H7 (cell line): ENCODE results near the gene TMEM131L. TPM values are rescaled to one million over a fixed set of nuclear protein-coding genes. Genes with fewer than 3 reads are reported as not detected.
"Not testable (repeated sequence)": the region's sequence is repeated elsewhere in the genome, so short reads cannot be mapped to it uniquely, and the experiment has no call there.

ENCODE experiments used
- DNase-seq: peaks from one replicate; pipeline ENCODE4 v3.0.0; 2012
- H3K27me3 ChIP-seq: 2 replicates; pipeline ENCODE4 v1.6.0; 2011; ENCODE audit warnings: mild to moderate bottlenecking, low read length; ENCODE audit not compliant: control insufficient read depth, insufficient read depth
- H3K36me3 ChIP-seq: replicated peaks from 2 replicates; pipeline ENCODE4 v1.5.1; 2011; ENCODE audit warnings: low read length; ENCODE audit not compliant: control insufficient read depth, insufficient read depth
- H3K4me3 ChIP-seq: 2 replicates; pipeline ENCODE4 v1.5.1; 2011; ENCODE audit warnings: low read depth, mild to moderate bottlenecking, control low read depth, low read length, moderate library complexity; ENCODE audit not compliant: insufficient read depth
- total RNA-seq: library from RNA; depleted of rRNA; stranded (reverse); fragments of >200 nt; shearing (Covaris generic); gene quantifications from 2 replicates; pipeline ENCODE4 v1.2.3, GENCODE V29; 2014

Gene TMEM131L
- total RNA-seq, 1 experiment from 2014 or later: 19.6 TPM

DNA sequence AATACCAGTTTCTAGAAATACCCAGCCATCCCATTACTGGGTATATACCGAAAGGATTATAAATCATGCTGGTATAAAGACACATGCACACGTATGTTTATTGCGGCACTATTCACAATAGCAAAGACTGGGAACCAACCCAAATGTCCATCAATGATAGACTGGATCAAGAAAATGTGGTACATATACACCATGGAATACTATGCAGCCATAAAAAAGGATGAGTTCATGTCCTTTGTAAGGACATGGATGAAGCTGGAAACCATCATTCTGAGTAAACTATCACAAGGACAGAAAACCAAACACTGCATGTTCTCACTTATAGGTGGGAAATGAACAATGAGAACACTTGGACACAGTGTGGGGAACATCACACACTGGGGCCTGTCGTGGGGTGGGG lies 4.6 kb upstream of the TMEM131L start:
- H3K27me3 ChIP-seq, DNase-seq, H3K4me3 ChIP-seq, H3K36me3 ChIP-seq: not testable (repeated sequence)

DNA sequence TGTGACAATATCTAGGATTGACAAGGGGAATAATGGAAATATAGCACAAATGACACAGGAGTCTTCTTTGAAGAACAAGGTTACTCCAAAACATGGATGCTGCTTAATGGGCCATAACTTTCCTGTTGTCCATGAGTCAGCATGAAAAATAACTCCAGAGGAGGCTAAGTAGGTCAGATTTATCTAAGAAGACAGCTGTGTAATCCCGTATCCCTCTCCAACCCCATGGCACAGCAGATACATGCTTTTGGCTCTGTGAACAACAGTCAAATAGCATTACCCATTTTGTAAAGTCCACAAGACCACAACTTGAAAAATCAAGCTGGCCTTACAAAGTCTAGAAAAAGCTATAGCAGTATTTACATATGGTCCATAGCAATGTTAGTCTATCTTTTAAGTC lies 2.1 kb upstream of the TMEM131L start:
- Histone ChIP-seq H3K36me3 (no peaks in the 10 kb centered on the region), H3K27me3 (no peaks in the 10 kb centered on the region), H3K4me3 (no peak overlapping the region)
- no peak for DNase-seq

DNA sequence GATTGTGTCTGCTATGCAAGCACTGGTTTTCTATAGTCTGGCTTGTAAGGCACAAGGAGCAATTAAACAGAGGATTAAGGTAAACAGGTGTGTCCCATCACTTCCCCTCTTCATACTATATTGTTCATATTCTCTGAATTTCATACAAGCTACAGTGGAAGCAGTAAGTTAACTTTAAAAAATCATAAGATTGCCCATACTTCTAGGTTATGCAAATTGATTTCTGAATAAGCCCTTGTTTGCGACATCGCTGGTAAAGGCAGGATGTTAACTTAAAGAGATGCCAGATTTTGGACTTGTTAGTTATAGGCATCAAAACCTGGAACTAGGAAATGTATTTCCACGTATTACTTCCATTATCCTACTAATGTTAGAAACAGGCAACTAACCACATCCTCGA lies 1.0 kb upstream of the TMEM131L start:
- Histone ChIP-seq H3K36me3 (no peaks in the 10 kb centered on the region), H3K27me3 (no peaks in the 10 kb centered on the region), H3K4me3 (peak overlapping the region; percentile 94)
- no peak for DNase-seq

DNA sequence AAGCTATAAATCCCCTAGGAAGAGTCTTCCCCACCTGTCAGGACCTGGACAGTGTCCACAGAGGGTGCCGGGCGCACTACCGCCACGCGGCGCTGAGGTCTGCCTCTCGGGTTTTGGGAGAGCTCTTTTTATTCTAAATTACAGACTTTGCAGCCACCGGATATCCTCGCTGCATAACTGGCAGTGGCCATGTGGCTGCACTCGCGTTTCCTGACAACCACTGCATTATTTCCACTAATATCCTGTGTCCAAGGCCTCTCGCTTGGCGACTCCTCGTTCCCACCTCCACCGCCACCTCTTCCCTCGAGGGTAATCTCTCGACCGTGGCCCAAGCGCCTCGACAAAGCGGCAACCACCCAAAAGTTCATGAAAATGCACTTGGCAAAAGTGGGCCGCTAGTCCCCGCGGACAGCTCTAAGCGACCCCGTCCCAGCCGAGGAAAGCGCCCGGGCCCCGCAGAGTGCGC lies 512 bp upstream of the TMEM131L start:
- peak; percentile 66 for DNase-seq
- H3K36me3 ChIP-seq: no peaks in the 10 kb centered on the region; the same call in 1 of the 2 replicates

DNA sequence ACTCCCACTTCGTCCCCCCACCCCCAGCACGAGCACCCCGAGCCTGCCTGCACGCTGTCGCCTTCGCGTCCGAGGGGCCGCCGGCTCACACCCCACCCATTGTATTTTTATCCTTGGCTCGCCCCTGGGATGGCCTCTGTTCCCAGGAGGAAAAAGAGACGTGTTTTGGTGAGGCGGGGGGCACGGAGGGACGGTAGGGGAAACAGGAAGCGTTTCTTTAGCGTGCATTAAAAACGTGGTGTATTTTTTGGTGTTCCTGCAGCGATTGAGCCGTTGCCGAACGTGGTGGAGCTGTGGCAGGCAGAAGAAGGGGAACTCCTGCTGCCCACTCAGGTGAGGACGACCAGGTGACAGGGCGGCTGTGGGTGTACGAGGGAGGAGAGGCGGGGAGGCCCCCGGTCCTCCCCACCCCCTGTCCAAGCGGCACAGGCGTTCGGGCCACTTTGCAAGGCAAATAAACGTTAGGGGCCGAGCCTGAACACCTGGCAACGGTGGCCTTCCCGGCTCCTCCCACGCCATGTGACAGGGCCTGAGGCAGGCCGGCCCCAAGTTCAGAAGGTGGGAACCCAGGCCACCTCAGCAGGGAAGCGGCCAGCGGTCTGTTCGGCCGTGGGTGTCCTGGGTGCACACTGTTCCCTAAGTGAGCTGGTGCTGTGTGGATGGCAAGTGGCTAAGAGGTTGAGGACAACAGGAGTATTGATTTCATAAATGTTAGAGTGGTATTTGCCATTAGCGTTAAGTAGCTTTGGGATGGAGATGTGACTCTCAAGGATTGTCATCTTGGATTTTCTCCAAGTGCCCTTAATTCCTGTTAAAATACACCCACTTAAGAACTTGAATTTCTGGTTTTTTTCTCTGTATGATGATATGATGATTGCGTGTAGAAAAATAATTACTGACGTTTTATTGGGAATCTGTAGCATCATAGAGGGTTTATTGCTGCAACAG lies 1.1 kb downstream of the TMEM131L start:
- peak; percentile 87 for DNase-seq
- Histone ChIP-seq H3K4me3 (peak overlapping the region; percentile 94), H3K27me3 (no peaks in the 10 kb centered on the region)

More for the DNA sequence above, 512 bp upstream of the TMEM131L start:
- Histone ChIP-seq H3K4me3 (peak overlapping the region; percentile 94), H3K27me3 (no peaks in the 10 kb centered on the region)

DNA sequence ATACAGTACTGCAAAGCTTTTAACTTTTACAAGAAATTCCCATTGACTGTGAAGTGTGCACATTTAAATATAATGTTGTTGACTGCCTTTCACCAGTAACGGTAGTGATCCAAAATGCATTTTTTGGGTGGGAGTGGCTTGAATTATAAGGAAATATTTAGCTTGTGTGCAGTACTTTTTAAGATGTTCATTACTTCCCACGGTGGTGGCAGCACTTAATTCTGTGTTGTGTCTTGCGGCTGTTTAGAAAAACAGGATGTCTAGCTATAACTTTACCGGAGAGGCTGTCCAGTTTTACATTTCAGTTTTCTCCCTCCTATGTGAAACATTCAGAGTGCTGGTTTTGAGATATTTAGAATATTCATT lies 1.7 kb downstream of the TMEM131L start:
- Histone ChIP-seq H3K36me3 (no peaks in the 10 kb centered on the region; the same call in 1 of the 2 replicates), H3K27me3 (no peaks in the 10 kb centered on the region), H3K4me3 (no peak overlapping the region)
- DNase-seq: no peak

More for the DNA sequence above, 1.1 kb downstream of the TMEM131L start:
- H3K36me3 ChIP-seq: no peaks in the 10 kb centered on the region; the same call in 1 of the 2 replicates

DNA sequence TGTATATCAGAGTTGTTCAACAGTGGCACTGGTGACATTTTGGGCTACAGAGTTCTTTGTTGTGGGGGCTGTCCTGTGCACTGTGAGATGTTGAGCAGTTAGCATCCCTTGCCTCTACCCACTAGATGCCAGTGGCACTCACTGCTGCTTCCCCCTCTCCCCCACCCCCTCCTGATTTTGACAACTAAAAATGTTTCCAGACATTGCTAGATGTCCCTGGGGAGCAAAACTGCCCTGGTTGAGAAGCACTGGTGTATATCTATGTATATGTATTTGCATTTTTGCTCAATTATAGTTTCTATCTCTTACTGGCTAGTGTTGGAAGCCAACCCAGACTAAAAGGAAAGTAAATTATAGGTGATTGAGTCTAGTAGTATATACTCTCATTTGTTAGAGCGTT lies 2.4 kb downstream of the TMEM131L start:
- DNase-seq: no peak
- Histone ChIP-seq H3K27me3 (no peaks in the 10 kb centered on the region), H3K36me3 (no peaks in the 10 kb centered on the region; the same call in 1 of the 2 replicates), H3K4me3 (no peak overlapping the region)

DNA sequence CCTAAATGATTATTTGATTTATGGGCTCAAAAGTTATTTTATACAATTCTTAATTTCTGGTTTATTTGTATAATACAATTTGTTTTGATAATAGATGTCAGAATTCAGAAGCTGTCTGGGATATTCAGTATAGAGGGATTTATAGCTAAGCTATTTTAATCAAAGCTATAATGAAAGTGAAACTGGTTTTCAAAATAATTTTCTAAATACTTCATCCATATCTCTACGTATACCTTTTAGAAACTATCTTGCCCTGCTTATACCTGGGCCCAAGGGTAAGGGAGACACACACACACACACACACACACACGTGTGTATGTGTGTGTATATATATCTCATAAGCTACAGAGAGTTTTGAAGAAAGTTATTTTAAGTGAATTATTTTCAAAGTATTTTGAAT lies 2.9 kb downstream of the TMEM131L start:
- H3K36me3 ChIP-seq: no peaks in the 10 kb centered on the region; the same call in 1 of the 2 replicates
- no peaks in the 10 kb centered on the region for H3K27me3 ChIP-seq
- no peak for DNase-seq
- no peak overlapping the region for H3K4me3 ChIP-seq

DNA sequence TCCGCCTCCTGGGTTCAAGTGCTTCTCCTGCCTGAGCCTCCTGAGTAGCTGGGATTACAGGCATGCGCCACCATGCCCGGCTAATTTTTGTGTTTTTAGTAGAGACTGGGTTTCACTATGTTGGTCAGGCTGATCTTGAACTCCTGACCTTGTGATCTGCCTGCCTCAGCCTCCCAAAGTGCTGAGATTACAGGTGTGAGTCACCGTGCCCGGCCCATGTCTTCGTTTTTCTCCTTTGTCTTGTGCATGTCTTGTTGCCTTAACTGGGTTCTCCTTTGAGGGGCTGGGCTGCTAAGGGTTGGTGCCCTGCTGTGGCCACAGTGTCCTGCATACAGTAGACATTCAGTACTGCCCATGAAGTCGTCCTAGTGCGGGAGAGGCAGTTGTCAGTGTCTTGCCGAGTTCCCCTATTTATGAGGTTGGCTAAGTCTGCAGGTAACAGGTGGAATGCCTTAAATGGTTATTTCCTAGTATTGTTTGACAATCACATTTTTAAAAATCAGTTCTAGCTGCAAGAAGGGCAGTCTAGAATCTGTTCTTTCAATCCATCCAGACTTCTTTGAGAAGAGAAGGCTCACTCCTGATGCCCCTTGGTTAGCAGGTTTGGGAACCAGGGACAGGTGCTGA lies 5.0 kb downstream of the TMEM131L start:
- DNase-seq, H3K27me3 ChIP-seq, H3K36me3 ChIP-seq, H3K4me3 ChIP-seq: not testable (repeated sequence)

DNA sequence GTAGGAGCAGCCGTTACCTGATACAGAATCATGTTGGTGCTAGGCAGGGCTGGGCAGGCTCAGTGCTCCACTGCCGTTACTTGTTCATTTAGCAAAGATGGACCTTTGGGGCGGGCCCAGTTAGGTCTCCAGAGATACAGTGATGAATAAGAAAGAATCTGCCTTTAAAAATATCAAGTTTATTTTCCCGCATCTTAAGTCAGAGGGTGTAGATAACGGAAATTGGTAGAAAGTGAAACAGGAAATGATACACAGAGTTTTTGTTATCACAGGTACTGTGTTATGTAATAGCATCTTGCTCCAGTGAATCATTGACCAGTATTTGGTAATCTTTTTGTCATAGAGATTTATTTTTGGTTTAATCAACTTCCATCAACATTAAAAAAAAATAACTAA lies 5.5 kb downstream of the TMEM131L start:
- Histone ChIP-seq H3K36me3 (peaks cover 2% of the 10 kb centered on the region; the same call in 1 of the 2 replicates), H3K27me3 (no peaks in the 10 kb centered on the region), H3K4me3 (no peak overlapping the region)
- DNase-seq: no peak

DNA sequence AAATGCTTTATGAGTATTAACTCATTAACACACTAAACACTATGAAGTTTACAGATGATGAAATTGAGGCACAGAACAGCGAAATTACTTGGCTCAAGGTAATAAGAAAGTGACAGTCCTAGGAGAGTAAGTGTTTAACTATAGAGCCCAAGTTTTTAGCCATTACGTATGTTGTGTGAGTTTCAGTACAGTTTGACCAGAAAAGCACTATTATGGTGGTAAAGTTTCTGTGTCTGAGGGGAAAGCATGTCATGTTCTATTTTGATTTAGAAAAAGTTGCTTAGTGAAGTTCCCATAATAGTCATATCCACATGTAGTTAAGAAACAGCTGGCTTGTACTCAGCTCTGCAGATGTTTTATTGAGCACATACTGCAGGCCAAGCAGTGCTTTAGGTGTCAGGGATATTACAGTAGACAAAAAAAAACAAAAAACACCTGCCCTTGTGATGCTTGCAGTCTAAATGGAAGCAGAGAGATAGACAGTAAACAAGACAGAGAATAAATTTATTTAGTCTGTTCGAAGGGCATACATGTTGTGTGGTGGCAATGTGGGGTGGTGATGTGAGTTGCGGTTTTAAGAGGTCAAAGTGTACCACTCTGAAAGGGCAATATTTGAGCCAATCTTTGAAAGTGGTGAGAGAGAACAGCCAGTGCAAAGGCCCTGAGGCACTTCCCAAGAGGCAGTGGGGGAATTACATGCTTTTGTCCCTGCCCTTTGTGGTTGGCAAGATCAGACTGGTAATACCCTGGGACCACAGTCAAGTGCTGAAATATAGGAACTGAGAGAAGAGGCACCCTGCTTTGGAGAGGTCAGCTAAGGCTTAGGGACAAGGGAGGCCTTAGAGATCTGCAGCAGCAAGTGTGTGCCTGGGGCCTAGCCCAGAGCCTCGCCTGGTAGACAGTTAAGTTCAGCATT lies 6.2 kb downstream of the TMEM131L start:
- Histone ChIP-seq H3K27me3 (no peaks in the 10 kb centered on the region), H3K36me3 (peaks cover 2% of the 10 kb centered on the region; the same call in 1 of the 2 replicates), H3K4me3 (no peak overlapping the region)
- DNase-seq: no peak

DNA sequence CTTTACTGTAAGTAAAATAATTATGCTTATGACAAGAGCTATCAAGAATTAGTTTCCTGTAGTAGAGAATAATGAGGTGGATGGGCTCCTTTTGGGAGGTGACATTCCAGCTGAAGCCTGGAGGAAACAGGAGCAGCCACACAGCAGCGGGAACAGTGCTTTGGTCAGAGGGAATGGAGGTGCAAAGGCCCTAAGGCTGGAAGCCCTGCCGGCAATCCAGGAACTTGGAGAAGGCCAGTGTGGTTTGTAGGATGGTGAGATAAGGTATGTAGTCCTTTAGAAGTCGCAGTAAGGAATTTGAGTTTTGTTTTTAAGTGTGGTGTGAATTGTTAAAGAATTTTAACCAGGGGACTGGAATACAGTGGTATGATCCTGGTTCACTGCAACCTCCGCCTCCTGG lies 8.1 kb downstream of the TMEM131L start:
- H3K36me3 ChIP-seq: peaks cover 2% of the 10 kb centered on the region; the same call in 1 of the 2 replicates
- H3K27me3 ChIP-seq: no peaks in the 10 kb centered on the region
- no peak for DNase-seq
- no peak overlapping the region for H3K4me3 ChIP-seq

DNA sequence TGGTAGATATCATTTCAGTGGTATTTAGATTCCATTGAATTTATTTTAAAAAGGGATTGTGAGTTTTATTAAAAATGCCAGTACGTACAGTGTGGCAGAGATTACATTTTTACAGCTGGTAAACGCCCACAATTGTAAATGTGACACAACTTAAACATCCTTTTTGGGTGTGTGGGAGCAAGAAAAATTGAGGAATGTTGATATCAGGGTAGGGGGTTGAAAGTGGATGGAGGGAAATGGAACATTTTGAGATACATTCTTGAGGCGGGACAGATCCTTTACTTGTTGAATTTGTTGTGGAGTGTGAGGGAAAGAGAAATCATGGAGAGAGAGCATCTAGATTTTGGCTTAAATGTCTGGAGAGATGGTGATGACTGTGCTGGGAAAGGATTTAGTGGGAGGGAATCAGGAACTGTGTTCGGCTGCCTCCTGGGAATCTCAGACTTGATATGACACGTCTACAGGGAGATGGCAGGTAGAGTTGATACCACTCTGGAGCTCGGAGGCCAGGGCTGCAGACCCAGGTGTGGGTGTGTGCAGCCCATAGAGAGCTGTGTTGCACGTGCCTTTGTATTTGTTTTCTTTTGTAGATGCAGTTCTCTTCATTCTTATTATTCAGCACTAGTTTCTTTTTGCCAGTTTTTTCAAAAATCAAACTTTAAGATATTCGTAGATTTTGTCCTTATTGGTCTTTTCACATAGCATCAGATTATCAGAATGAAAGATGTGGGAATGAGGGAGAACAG lies 10.8 kb downstream of the TMEM131L start:
- DNase-seq: no peak
- H3K36me3 ChIP-seq: peaks cover 4% of the 10 kb centered on the region
- no peak overlapping the region for H3K4me3 ChIP-seq
- H3K27me3 ChIP-seq: no peaks in the 10 kb centered on the region
